NT2/D1 (cell line): Measurements from ENCODE around the gene MICAL2.
A peak's percentile ranks its signal among the peaks of the same experiment; 100 is the strongest.

Source experiments
- DNase-seq: peaks from one replicate; pipeline ENCODE4 v3.0.0-alpha.2; 2011; ENCODE audit warnings: low read depth, low spot score
- H3K27me3 ChIP-seq: 2 replicates; pipeline ENCODE4 v1.6.0; 2011; ENCODE audit warnings: mild to moderate bottlenecking; ENCODE audit not compliant: insufficient read length, insufficient read depth
- H3K36me3 ChIP-seq: 2 replicates; pipeline ENCODE4 v1.6.1; 2011; ENCODE audit warnings: mild to moderate bottlenecking, low read length, mixed read lengths; ENCODE audit not compliant: insufficient read depth, insufficient read length
- H3K4me1 ChIP-seq: 2 replicates; pipeline ENCODE4 v1.5.1; 2011; ENCODE audit not compliant: insufficient read depth, insufficient read length
- H3K4me3 ChIP-seq: 2 replicates; pipeline ENCODE4 v1.5.1; 2011; ENCODE audit warnings: low read depth; ENCODE audit not compliant: insufficient read length
- H3K9ac ChIP-seq: 2 replicates; pipeline ENCODE4 v1.6.0; 2011; ENCODE audit warnings: low read depth; ENCODE audit not compliant: insufficient read length
- H3K9me3 ChIP-seq: 2 replicates; pipeline ENCODE4 v1.5.1; 2011; ENCODE audit warnings: mild to moderate bottlenecking, low read length; ENCODE audit not compliant: insufficient read depth
- SUZ12 ChIP-seq: IDR thresholded peaks from 2 replicates; pipeline ENCODE4 v1.6.1; 2011; ENCODE audit not compliant: insufficient read length, insufficient read depth; ENCODE audit errors: extremely low read depth
- YY1 ChIP-seq: IDR thresholded peaks from 2 replicates; pipeline ENCODE4 v1.6.1; 2011; ENCODE audit not compliant: insufficient read length, insufficient read depth
- ZNF274 ChIP-seq: IDR thresholded peaks from 2 replicates; pipeline ENCODE4 v1.6.1; 2011; ENCODE audit warnings: mild to moderate bottlenecking, low read depth, low read length

Gene MICAL2

GRCh38 chr11:12278766-12279671 is 168.6 kb downstream of the MICAL2 start:
- no peak overlapping the region for H3K9ac ChIP-seq
- no peaks in the 10 kb centered on the region for H3K36me3 ChIP-seq
- TF ChIP-seq SUZ12 (no peak), YY1 (no peak), ZNF274 (no peak)
- H3K9me3 ChIP-seq = no peaks in the 10 kb centered on the region
- no peak for DNase-seq
- H3K27me3 ChIP-seq = no peaks in the 10 kb centered on the region
- H3K4me1 ChIP-seq = peaks cover 3% of the 10 kb centered on the region
- H3K4me3 ChIP-seq = no peak overlapping the region

GRCh38 chr11:12279672-12280108 is 169.3 kb downstream of the MICAL2 start:
- no peak overlapping the region for H3K9ac ChIP-seq
- no peak overlapping the region for H3K4me3 ChIP-seq
- H3K4me1 ChIP-seq = peaks cover 3% of the 10 kb centered on the region
- no peaks in the 10 kb centered on the region for H3K9me3 ChIP-seq
- TF ChIP-seq SUZ12 = no peak
- no peaks in the 10 kb centered on the region for H3K27me3 ChIP-seq
- H3K36me3 ChIP-seq = no peaks in the 10 kb centered on the region
- DNase-seq = no peak

GRCh38 chr11:12280199-12280837 is 169.9 kb downstream of the MICAL2 start:
- Histone ChIP-seq H3K9me3 (no peaks in the 10 kb centered on the region), H3K27me3 (no peaks in the 10 kb centered on the region), H3K4me1 (peaks cover 3% of the 10 kb centered on the region), H3K4me3 (no peak overlapping the region), H3K36me3 (no peaks in the 10 kb centered on the region), H3K9ac (no peak overlapping the region)
- TF ChIP-seq YY1 = no peak
- no peak for TF ChIP-seq ZNF274
- TF ChIP-seq SUZ12 = no peak
- DNase-seq = no peak

DNA sequence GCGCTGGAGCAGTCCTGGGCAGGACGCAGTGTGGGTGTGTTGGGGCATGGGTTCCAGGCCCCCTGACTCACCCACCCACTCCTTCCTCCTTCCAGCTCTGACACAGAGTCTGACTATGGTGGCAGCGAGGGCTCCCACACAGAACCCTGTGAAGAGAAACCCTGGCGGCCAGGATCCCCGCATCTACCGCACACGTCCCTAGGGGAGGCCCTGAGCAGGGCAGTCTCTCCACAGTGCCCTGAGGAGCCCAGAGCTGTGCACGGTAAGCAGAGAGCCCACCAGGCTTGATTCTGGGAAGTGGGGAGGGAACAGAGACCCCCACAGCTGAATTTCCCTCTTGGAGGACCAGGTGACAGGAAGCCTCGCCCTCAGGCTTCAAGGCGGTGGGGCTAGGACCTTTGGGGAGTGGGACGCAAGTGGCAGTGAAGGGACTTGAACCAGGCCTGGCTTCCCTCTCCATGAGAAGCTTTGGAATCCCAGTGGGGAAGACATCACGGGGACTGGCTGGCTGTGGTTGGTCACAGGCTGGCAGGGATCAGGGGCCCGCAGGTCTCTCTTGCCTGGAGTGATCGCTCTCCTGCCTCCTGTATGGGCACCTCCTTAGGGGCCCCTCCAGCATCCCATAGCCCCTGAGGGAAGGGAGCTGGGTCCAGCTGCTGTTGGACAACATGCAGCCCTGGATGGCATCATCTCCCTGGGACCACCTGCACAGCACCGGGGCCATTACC is 170.6 kb downstream of the MICAL2 start:
- no peak for DNase-seq
- H3K36me3 ChIP-seq = no peaks in the 10 kb centered on the region
- H3K27me3 ChIP-seq = no peaks in the 10 kb centered on the region
- H3K4me3 ChIP-seq = no peak overlapping the region
- H3K4me1 ChIP-seq = peaks cover 4% of the 10 kb centered on the region
- H3K9me3 ChIP-seq = no peaks in the 10 kb centered on the region
- H3K9ac ChIP-seq = no peak overlapping the region
- TF ChIP-seq YY1 = no peak
- no peak for TF ChIP-seq ZNF274

DNA sequence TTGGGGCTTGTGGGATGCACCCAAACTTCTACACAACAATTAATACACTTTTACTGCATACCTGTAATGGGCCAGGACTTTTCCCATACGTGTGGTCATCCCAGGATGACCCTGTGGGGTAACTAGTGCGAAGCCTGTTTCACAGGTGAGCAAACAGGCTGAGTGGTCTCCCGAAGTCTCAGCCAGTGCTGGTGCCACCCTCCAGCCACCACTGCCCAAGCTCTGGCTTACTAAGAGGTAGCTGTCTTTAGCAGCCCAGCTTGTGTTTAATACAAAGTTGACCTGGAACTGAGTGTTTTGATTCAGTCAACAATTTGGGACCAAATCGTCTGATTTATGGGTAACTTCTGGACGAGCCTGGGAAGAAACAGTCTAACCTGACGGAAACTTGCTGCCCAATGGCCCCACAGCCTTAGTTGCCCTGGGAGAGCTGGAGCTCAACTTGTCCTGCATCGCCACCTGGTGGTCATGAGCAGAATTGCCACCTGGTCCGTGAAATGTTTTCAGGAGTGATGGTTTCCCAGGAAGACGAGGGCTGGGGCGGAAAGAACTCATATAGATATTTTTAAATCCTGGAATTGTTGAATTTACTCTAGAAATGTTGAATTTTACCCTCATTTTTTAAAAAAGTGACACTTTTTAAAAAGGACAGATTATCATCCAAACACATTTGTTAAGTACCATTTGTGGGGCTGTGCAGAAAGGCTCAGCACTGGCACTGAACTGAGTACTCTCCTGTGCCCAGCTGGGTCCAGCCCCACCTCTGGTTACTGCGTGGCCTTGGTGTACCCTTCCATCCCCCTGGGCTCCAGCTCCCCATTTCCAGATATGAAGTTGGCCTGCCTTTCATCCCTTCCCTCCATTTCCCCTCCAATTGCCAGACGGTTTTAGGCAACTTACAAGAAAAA is 171.4 kb downstream of the MICAL2 start:
- Histone ChIP-seq H3K4me3 (no peak overlapping the region), H3K9me3 (no peaks in the 10 kb centered on the region), H3K4me1 (peaks cover 5% of the 10 kb centered on the region), H3K27me3 (no peaks in the 10 kb centered on the region), H3K36me3 (no peaks in the 10 kb centered on the region), H3K9ac (no peak overlapping the region)
- DNase-seq = peak; percentile 44
- no peak for TF ChIP-seq ZNF274
- TF ChIP-seq SUZ12 = no peak
- TF ChIP-seq YY1 = no peak

DNA sequence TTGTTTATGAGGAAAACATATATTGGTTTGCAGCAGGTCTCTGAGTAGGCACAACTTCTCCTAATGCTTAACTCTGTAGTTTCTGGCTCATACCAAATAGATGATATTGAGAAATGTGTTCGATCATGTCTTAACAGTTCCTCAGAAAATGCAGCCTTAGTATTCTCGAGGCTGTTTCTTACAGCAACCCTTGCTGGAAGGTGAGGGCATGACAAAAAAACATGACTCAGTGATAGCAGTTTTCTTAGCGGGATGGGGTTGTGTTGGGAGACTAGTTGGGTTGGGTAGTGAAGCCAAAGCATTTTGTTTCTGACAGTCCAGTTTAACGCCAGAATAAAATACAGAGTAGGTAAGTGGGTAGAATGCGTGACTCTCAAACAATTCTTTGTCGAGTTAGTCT is 172.3 kb downstream of the MICAL2 start:
- H3K9ac ChIP-seq = no peak overlapping the region
- TF ChIP-seq ZNF274 (no peak), SUZ12 (no peak), YY1 (no peak)
- no peaks in the 10 kb centered on the region for H3K27me3 ChIP-seq
- H3K36me3 ChIP-seq = no peaks in the 10 kb centered on the region
- peaks cover 6% of the 10 kb centered on the region for H3K4me1 ChIP-seq
- no peaks in the 10 kb centered on the region for H3K9me3 ChIP-seq
- H3K4me3 ChIP-seq = no peak overlapping the region
- no peak for DNase-seq
